NT2/D1 (cell line): ENCODE measurements around the gene SRSF6.
A peak's percentile ranks its signal among the peaks of the same experiment; 100 is the strongest.

Experiments used
- DNase-seq: peaks from one replicate; pipeline ENCODE4 v3.0.0-alpha.2; 2011; ENCODE audit warnings: low read depth, low spot score
- H3K27me3 ChIP-seq: 2 replicates; pipeline ENCODE4 v1.6.0; 2011; ENCODE audit warnings: mild to moderate bottlenecking; ENCODE audit not compliant: insufficient read length, insufficient read depth
- H3K36me3 ChIP-seq: 2 replicates; pipeline ENCODE4 v1.6.1; 2011; ENCODE audit warnings: mild to moderate bottlenecking, low read length, mixed read lengths; ENCODE audit not compliant: insufficient read depth, insufficient read length
- H3K4me1 ChIP-seq: 2 replicates; pipeline ENCODE4 v1.5.1; 2011; ENCODE audit not compliant: insufficient read depth, insufficient read length
- H3K4me3 ChIP-seq: 2 replicates; pipeline ENCODE4 v1.5.1; 2011; ENCODE audit warnings: low read depth; ENCODE audit not compliant: insufficient read length
- H3K9ac ChIP-seq: 2 replicates; pipeline ENCODE4 v1.6.0; 2011; ENCODE audit warnings: low read depth; ENCODE audit not compliant: insufficient read length
- H3K9me3 ChIP-seq: 2 replicates; pipeline ENCODE4 v1.5.1; 2011; ENCODE audit warnings: mild to moderate bottlenecking, low read length; ENCODE audit not compliant: insufficient read depth
- SUZ12 ChIP-seq: IDR thresholded peaks from 2 replicates; pipeline ENCODE4 v1.6.1; 2011; ENCODE audit not compliant: insufficient read length, insufficient read depth; ENCODE audit errors: extremely low read depth
- YY1 ChIP-seq: IDR thresholded peaks from 2 replicates; pipeline ENCODE4 v1.6.1; 2011; ENCODE audit not compliant: insufficient read length, insufficient read depth
- ZNF274 ChIP-seq: IDR thresholded peaks from 2 replicates; pipeline ENCODE4 v1.6.1; 2011; ENCODE audit warnings: mild to moderate bottlenecking, low read depth, low read length

SRSF6 gene

DNA sequence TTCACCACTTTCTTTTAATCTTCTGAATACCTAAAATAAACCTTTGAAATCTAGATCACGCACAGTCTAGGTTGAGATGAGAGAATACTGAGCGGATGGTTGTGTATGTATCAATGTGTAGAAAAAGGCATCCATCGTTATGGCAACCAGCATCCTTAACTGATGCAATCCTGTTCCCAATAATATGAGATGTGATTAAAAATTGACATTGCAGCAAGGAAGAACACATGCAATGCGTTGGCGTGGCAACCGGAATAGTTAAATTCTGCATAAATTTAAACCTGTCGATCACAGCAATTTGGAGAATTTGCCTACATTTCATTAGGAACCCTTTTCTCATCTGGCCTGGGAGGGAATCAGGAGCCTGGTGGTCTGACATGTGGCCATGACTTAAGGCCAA lies 48.5 kb downstream of the SRSF6 start:
- DNase-seq, result no peak
- peaks cover 27% of the 10 kb centered on the region for H3K27me3 ChIP-seq

DNA sequence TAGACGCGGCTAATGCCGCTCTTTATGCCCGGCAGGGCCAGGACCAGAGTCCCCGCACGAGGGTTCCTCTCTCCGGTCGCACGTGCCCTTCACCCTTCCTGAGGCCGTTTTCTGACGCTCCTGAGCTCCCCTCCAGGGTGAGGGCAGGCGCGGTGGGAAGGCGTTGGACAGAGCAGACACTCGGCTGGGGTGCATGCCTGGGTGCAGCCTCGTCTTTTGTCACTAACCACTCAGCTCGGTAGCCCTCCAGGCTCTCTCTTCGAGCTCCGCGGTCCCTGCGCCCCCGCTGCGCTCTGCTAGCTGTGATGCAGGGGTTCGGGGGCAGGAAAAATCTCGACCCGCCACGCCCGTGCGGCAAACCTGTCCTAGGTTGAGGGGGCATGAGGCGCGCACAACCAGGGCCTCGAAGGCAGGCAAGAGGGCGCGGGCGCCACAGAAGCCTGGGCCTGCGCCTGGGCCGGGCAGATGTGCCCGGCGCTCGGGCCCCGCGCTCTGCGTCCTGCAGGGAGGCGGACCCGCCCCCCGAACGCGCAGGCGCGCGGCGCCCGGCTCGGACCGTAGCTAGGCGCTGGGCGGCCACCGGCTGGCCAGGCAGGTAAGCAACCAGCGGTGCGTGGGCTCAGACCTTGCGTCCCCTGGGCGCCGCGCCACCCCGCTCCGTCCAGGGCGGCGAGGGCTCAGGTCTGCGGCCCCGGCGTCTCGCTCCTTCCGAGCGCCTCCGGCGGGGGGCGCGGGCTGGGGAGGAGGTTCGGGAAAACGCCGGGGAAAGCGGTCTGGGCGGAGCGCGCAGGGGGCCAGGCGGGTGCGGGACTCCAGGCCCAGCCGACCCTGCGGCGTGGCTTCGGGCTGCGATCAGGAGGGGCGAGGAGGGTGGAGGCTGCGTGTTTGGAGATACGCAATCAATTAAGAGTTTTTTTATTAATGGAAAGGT lies 49.7 kb downstream of the SRSF6 start, which contains the start of gene L3MBTL1:
Gene L3MBTL1 (plus strand): TSS at position 548 of the 931 bp plus-strand sequence. CDS start 5,807 bp downstream, outside the sequence.
- Histone ChIP-seq H3K27me3 (peaks cover 27% of the 10 kb centered on the region), H3K9ac (peak within 1 kb of the TSS; percentile 70), H3K4me3 (peak within 1 kb of the TSS; percentile 68), H3K36me3 (no peaks in the 10 kb centered on the region), H3K9me3 (no peaks in the 10 kb centered on the region), H3K4me1 (peaks cover 3% of the 10 kb centered on the region)
- DNase-seq, result peak; percentile 54
- TF ChIP-seq YY1 (no peak), ZNF274 (no peak), SUZ12 (no peak)

More for the DNA sequence above, 48.5 kb downstream of the SRSF6 start:
- TF ChIP-seq ZNF274 (no peak), SUZ12 (no peak), YY1 (no peak)
- H3K36me3 ChIP-seq, result no peaks in the 10 kb centered on the region
- no peak overlapping the region for H3K9ac ChIP-seq
- H3K4me1 ChIP-seq, result peaks cover 3% of the 10 kb centered on the region
- H3K9me3 ChIP-seq, result no peaks in the 10 kb centered on the region
- H3K4me3 ChIP-seq, result no peak overlapping the region

DNA sequence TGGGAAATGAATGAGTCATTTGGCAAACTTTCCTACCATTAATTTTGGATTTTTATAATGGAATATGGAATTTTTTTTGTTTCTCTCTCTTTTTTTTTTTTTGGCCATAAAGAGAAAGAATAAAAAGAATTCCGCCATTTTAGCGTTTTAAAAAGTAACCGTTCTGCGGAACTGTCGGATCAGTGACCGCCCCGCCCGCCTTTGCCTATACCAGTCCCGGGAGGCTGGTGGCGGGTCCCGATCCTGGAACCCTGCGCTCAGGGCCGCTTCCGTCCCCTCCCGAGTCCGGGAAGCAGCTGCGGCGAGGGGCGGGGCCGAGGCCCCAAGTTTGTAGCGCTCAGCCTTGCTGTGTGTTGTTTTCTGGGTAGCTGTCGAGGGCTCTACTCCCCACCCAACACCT lies 50.4 kb downstream of the SRSF6 start:
- Histone ChIP-seq H3K4me3 (peak overlapping the region; percentile 68), H3K27me3 (peaks cover 27% of the 10 kb centered on the region), H3K9ac (peak overlapping the region; percentile 70), H3K9me3 (no peaks in the 10 kb centered on the region), H3K4me1 (peaks cover 3% of the 10 kb centered on the region), H3K36me3 (no peaks in the 10 kb centered on the region)
- TF ChIP-seq SUZ12 (no peak), ZNF274 (no peak), YY1 (no peak)
- no peak for DNase-seq

DNA sequence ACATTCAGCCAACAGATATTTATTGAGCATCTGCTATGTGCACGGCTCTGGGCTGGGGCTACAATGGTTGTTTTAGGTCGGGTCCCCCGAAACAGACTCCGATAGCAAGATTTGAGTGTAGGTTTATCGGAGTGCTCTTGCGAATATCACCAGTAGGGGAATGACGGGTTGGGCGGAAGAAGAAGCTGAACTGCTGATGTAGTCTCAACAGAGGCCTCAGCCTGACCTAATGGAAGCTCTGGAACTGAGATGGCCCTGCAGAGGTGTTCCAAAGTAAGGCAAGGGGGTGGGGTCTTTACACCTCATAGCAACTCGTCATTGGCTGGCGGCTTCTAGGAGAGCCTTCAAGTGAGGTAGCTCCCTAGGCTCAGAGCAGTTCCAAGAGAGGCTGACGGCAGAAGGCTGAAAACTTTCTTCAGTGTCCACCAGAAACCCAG lies 50.9 kb downstream of the SRSF6 start:
- H3K36me3 ChIP-seq, result no peaks in the 10 kb centered on the region
- peak overlapping the region; percentile 68 for H3K4me3 ChIP-seq

DNA sequence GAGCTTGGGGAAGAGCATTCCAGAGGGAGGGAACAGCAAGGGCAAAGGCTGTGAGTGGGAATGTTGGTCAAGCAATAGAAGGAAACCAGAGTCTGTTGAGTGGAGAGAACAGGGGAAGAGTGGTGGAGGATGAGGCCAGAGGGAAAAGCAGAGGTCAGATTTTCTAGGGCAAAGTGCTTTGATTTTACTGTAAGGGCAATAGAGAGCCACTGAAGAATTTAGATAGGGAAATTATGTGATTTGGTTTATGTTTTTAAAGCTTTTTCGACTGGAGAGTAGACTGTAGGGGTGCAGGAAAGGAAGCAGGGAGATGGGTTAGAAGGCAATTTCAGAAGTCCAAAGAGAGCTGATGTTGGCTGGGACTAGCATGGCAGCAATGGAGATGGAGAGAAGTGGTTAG lies 54.2 kb downstream of the SRSF6 start:
- H3K4me1 ChIP-seq, result peaks cover 7% of the 10 kb centered on the region
- DNase-seq, result no peak
- H3K27me3 ChIP-seq, result peaks cover 6% of the 10 kb centered on the region
- H3K4me3 ChIP-seq, result no peak overlapping the region
- no peak overlapping the region for H3K9ac ChIP-seq
- H3K9me3 ChIP-seq, result no peaks in the 10 kb centered on the region
- peaks cover 11% of the 10 kb centered on the region for H3K36me3 ChIP-seq
- TF ChIP-seq ZNF274, result no peak
- no peak for TF ChIP-seq YY1
- no peak for TF ChIP-seq SUZ12

More for the DNA sequence above, 50.9 kb downstream of the SRSF6 start:
- TF ChIP-seq SUZ12, result no peak
- TF ChIP-seq ZNF274, result no peak
- no peak for TF ChIP-seq YY1
- peaks cover 7% of the 10 kb centered on the region for H3K4me1 ChIP-seq
- no peak for DNase-seq
- no peaks in the 10 kb centered on the region for H3K9me3 ChIP-seq
- H3K27me3 ChIP-seq, result peaks cover 27% of the 10 kb centered on the region
- H3K9ac ChIP-seq, result peak overlapping the region; percentile 52

DNA sequence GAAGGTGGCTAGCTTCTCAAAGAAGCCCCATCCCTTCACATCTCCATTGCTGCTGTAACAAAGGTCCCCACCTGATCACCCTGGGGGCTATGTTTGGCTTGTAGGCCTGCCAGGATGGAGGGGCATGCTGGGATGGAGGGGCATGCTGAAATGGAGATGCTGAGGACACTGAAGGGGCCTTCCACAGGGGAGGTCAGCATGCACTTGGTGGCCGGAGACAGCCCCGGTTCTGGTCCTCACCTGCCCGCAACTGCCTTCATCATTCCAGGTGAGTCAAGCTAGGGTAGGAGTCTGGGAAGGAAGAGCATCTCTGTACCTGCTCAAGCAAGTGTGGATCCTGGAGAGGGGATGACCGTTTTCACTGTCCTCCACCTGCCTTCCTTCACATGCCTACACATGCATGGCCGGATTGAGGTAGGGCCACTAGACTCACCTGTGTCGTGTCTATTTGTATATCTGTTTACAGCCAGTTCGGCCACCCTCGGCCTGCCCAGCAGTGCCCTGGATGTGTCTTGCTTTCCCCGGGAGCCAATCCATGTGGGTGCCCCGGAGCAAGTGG lies 55.8 kb downstream of the SRSF6 start:
- Histone ChIP-seq H3K4me1 (peaks cover 7% of the 10 kb centered on the region), H3K36me3 (peaks cover 21% of the 10 kb centered on the region)
- TF ChIP-seq ZNF274, result no peak
- no peak for TF ChIP-seq SUZ12

More for the DNA sequence above, 55.8 kb downstream of the SRSF6 start:
- H3K4me3 ChIP-seq, result peak overlapping the region; percentile 90
- peak overlapping the region; percentile 58 for H3K9ac ChIP-seq
- DNase-seq, result no peak
- H3K9me3 ChIP-seq, result no peaks in the 10 kb centered on the region
- H3K27me3 ChIP-seq, result no peaks in the 10 kb centered on the region
